HAP-1 (cell line): ENCODE data around the gene ENTPD7.
"Not testable (repeated sequence)": the region's sequence is repeated elsewhere in the genome, so short reads cannot be mapped to it uniquely, and the experiment has no call there.

ENCODE experiments used
- DNase-seq, 2 experiments: peaks; one replicate each; pipeline ENCODE4 v3.0.0-alpha.2; 2016 to 2020; ENCODE audit warnings: low spot score in 2 of 2
- H3K27me3 ChIP-seq: fragments of 250-450 bp; sonication (Bioruptor Pico); 2 replicates; pipeline ENCODE4 v1.5.1; 2020; ENCODE audit warnings: low read depth, mild to moderate bottlenecking, moderate library complexity
- H3K36me3 ChIP-seq: fragments of 250-450 bp; sonication (Bioruptor Pico); replicated peaks from 2 replicates; pipeline ENCODE4 v1.5.1; 2020; ENCODE audit warnings: mild to moderate bottlenecking
- H3K4me1 ChIP-seq: fragments of 250-450 bp; sonication (Bioruptor Pico); 2 replicates; pipeline ENCODE4 v1.5.1; 2020; ENCODE audit warnings: mild to moderate bottlenecking
- H3K4me3 ChIP-seq: fragments of 250-450 bp; sonication (Bioruptor Pico); 2 replicates; pipeline ENCODE4 v1.5.1; 2020; ENCODE audit warnings: mild to moderate bottlenecking, moderate library complexity
- H3K9me3 ChIP-seq: fragments of 250-450 bp; sonication (Bioruptor Pico); 2 replicates; pipeline ENCODE4 v1.5.1; 2020; ENCODE audit warnings: mild to moderate bottlenecking, moderate library complexity
- in situ Hi-C: fragments of 300-500 bp; cut with MboI; formaldehyde crosslinking; loops from 3 replicates; pipeline ENCODE4 v1.14.3; 2020; ENCODE audit warnings: low sequenced_read_pairs, inconsistent platforms, mixed read lengths

The ENTPD7 gene

DNA sequence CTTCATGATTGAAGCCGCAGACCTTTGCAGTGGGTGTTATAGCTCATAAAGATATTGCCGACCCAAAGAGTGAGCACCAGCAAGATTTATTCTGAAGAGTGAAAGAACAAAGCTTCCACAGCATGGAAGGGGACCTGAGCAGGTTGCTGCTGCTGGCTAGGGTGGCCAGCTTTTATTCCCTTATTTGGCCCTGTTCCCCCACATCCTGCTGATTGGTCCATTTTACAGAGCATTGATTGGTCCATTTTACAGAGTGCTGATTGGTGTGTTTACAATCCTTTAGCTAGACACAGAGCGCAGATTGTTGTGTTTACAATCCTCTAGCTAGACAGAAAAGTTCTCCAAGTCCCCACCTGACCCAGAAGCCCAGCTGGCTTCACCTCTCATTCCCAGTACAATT, 34.2 kb upstream of the ENTPD7 start:
- DNase-seq, H3K4me3 ChIP-seq, in situ Hi-C loops, H3K9me3 ChIP-seq, H3K4me1 ChIP-seq, H3K36me3 ChIP-seq, H3K27me3 ChIP-seq: not testable (repeated sequence)

- Histone ChIP-seq H3K36me3 (no peaks in the 10 kb centered on the region), H3K4me1 (no peaks in the 10 kb centered on the region), H3K27me3 (no peaks in the 10 kb centered on the region), H3K9me3 (no peaks in the 10 kb centered on the region), H3K4me3 (no peak overlapping the region)
- DNase-seq: no peak
- in situ Hi-C loops: no loop called here
These were observed 30.2 kb upstream of the ENTPD7 start for GRCh38 chr10:99628923-99629624.

- Histone ChIP-seq H3K27me3 (0 out of 2 replicates have a peak, but pooled peaks cover 2% of the 10 kb centered on the region), H3K9me3 (no peaks in the 10 kb centered on the region), H3K36me3 (no peaks in the 10 kb centered on the region), H3K4me1 (no peaks in the 10 kb centered on the region), H3K4me3 (no peak overlapping the region)
- no peak for DNase-seq
- in situ Hi-C loops: no loop called here
These were observed 29.7 kb upstream of the ENTPD7 start for GRCh38 chr10:99629625-99629978.

DNA sequence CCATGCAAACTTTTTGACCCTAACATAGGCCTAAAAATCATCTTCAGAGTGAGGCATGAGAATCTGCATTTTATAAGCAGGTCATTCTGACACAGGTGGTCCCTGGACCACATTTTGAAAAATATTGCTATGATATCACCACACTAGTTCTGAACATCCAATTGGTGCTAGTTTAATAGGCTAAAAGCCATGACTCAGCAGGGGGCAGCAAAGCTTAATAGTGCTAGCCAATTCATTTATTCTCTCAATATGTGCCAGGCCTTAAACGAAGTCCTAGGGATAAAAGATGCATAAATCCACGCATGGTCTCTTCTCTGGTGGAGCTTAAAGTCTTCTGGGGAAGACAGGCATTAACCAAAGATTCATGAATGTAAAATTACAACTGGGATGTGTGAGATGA, 28.9 kb upstream of the ENTPD7 start:
- no peaks in the 10 kb centered on the region for H3K4me1 ChIP-seq
- H3K9me3 ChIP-seq: no peaks in the 10 kb centered on the region
- in situ Hi-C loops: no loop called here
- H3K27me3 ChIP-seq: 0 out of 2 replicates have a peak, but pooled peaks cover 4% of the 10 kb centered on the region
- no peaks in the 10 kb centered on the region for H3K36me3 ChIP-seq
- peak; percentile 17 to 37 for DNase-seq
- no peak overlapping the region for H3K4me3 ChIP-seq

DNA sequence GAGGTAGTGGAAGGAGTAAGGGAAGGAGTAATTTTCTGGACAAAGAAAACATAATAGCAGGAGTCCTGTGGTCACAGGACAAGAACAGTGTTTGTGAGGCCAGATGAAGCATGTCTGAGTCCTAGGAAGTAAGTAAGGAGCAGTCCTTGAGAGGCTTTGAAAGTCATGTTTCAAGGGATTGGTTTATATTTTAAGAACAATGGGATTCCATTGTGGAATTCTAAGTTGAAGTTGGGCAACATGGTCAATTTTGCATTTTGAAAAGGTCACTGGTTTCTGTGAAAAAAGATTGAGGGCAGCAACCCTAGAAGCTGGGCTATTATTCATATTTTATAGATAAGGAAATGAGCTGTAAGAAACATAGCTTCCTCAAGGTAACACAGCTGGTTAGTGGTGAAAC, 28.3 kb upstream of the ENTPD7 start:
- no peaks in the 10 kb centered on the region for H3K4me1 ChIP-seq
- 0 out of 2 replicates have a peak, but pooled peaks cover 4% of the 10 kb centered on the region for H3K27me3 ChIP-seq
- in situ Hi-C loops: no loop called here
- no peaks in the 10 kb centered on the region for H3K36me3 ChIP-seq
- no peaks in the 10 kb centered on the region for H3K9me3 ChIP-seq
- no peak overlapping the region for H3K4me3 ChIP-seq
- DNase-seq: no peak

DNA sequence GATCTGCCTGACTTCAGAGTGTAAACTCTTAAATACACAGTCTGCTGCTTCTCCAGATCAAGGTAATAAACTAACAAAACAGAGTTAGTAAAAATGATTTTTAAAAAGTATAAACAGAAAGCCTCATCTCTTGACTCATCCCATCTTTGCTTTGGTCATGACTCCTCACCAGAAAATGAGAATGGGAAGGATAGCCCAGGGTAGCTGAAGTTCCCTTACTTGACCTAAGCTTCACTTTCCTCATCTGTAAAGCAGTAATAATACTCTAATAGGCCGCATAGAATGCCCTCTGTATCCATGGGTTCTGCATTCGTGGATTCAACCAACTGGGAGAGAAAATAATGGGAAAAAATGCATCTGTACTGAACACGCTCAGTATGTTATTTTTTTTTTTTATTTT, 27.8 kb upstream of the ENTPD7 start:
- Histone ChIP-seq H3K9me3 (no peaks in the 10 kb centered on the region), H3K4me1 (no peaks in the 10 kb centered on the region), H3K36me3 (no peaks in the 10 kb centered on the region), H3K4me3 (no peak overlapping the region), H3K27me3 (0 out of 2 replicates have a peak, but pooled peaks cover 4% of the 10 kb centered on the region)
- in situ Hi-C loops: no loop called here
- no peak for DNase-seq

- H3K9me3 ChIP-seq: no peaks in the 10 kb centered on the region
- no peak overlapping the region for H3K4me3 ChIP-seq
- no peaks in the 10 kb centered on the region for H3K4me1 ChIP-seq
- in situ Hi-C loops: no loop called here
- H3K36me3 ChIP-seq: no peaks in the 10 kb centered on the region
- peaks cover 9% of the 10 kb centered on the region for H3K27me3 ChIP-seq
- DNase-seq: no peak
These were observed 25.5 kb upstream of the ENTPD7 start for GRCh38 chr10:99633832-99634231.

DNA sequence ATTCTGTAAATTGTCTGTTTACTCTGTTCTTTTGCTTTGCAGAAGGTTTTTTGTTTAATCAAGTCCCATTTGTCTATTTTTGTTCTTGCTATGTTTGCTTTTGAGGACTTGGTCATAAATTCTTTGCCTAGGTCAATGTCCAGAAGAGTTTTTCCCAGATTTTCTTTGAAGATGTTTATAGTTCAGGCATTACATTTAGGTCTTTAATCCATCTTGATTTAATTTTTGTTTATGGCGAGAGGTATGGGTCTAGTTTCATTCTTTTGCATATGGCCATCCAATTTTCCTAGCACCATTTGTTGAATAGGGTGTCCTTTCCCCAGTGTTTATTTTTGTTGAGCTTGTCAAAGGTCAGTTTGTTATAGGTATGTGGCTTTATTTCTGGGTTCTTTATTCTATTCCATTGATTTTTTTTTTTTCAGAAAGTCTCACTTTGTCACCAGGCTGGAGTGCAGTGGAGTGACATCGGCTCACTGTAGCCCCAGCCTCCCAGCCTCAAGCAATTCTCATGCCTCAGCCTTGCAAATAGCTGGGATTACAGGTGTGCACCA, 11.6 kb upstream of the ENTPD7 start:
- Histone ChIP-seq H3K36me3 (no peaks in the 10 kb centered on the region), H3K4me3 (no peak overlapping the region), H3K27me3 (peaks cover 13% of the 10 kb centered on the region), H3K4me1 (no peaks in the 10 kb centered on the region), H3K9me3 (no peaks in the 10 kb centered on the region)
- no peak for DNase-seq
- in situ Hi-C loops: no loop called here

- no peaks in the 10 kb centered on the region for H3K36me3 ChIP-seq
- H3K27me3 ChIP-seq: peaks cover 13% of the 10 kb centered on the region
- DNase-seq: no peak
- H3K4me1 ChIP-seq: no peaks in the 10 kb centered on the region
- in situ Hi-C loops: no loop called here
- H3K9me3 ChIP-seq: no peaks in the 10 kb centered on the region
- no peak overlapping the region for H3K4me3 ChIP-seq
These were observed 10.6 kb upstream of the ENTPD7 start for GRCh38 chr10:99648717-99649116.

- in situ Hi-C loops: no loop called here
These were observed 6.4 kb upstream of the ENTPD7 start for GRCh38 chr10:99652800-99653390.

GRCh38 chr10:99654390-99655175, 4.7 kb upstream of the ENTPD7 start:
- in situ Hi-C loops: no loop called here
- Histone ChIP-seq H3K27me3 (peaks cover 3% of the 10 kb centered on the region; the same call in 1 of the 2 replicates), H3K9me3 (no peaks in the 10 kb centered on the region), H3K4me1 (0 out of 2 replicates have a peak, but pooled peaks cover 3% of the 10 kb centered on the region), H3K36me3 (no peaks in the 10 kb centered on the region), H3K4me3 (no peak overlapping the region)
- peak in 1 of 2 experiments; percentile 24 for DNase-seq

More at GRCh38 chr10:99652800-99653390, 6.4 kb upstream of the ENTPD7 start:
- H3K36me3 ChIP-seq: no peaks in the 10 kb centered on the region
- no peaks in the 10 kb centered on the region for H3K9me3 ChIP-seq
- no peak for DNase-seq
- H3K4me3 ChIP-seq: no peak overlapping the region
- H3K4me1 ChIP-seq: no peaks in the 10 kb centered on the region
- H3K27me3 ChIP-seq: peaks cover 10% of the 10 kb centered on the region

DNA sequence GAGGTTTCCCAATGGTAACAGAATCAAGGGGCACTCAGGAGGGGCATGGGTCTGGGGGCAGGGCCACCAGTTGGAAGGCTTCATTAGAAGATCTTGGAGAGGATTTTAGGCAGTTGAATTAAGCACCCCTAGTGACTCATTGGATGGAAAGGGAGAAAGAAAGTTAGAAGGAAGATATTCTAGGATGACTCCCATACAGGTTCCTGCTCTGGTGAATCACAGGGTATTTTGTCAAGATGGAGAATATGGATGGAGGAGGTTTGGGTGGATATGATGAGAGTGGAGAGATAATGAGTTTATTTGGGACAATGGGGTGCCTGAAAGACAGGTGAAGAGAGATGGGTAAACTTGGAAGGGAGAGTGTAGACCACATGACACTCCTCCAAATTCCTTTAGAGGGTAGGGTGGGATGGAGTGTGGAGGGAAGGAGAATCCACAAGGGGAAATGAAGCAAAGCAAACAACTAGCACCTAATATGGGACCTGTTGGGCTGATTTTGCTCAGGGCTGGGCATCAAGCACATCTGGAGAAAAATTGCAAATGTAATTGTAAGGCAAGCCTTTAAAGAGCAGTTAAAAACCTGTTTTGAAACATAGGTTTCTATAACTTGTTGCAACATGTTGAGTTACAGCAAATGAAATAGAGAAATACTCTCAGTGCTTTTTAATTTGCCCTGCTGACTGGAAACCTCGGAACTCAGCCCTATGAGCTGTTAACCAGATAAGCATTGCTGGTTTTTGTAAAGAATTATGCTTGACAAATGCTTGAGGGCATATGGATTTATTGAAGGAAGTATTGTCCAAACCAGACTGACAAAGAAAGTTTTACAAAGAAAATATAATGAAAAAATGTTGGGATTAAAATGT, 2.9 kb upstream of the ENTPD7 start:
- no peaks in the 10 kb centered on the region for H3K27me3 ChIP-seq
- no peak overlapping the region for H3K4me3 ChIP-seq
- DNase-seq: peak in 1 of 2 experiments; percentile 26
- no peaks in the 10 kb centered on the region for H3K9me3 ChIP-seq
- peaks cover 8% of the 10 kb centered on the region for H3K4me1 ChIP-seq
- in situ Hi-C loops: no loop called here
- no peaks in the 10 kb centered on the region for H3K36me3 ChIP-seq

DNA sequence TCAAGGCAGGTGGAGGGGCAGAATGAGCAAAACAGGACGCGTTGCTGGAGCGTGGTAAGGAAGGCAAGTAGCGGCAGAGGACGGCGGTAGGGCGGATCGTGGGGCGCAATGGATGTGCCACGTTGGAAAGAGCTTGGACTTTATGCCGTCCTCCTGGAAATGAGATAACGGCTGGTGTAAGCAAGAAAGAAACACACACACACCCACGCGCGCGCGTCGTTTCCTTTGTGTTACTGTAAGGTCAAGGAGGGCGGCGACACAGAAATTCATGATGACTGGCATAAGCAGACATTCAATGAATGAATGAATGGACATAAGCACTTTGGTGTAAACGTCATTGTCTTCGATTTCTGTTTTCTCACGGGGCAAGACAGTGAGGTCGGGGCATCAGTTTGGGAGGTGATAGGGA, 683 bp upstream of the ENTPD7 start:
- in situ Hi-C loops: no loop called here
- Histone ChIP-seq H3K36me3 (peaks cover 2% of the 10 kb centered on the region), H3K9me3 (no peaks in the 10 kb centered on the region), H3K4me1 (peaks cover 8% of the 10 kb centered on the region), H3K27me3 (no peaks in the 10 kb centered on the region), H3K4me3 (peak overlapping the region; percentile 91)
- DNase-seq: peak in 1 of 2 experiments; percentile 22
